GM20431 (cell line): ENCODE data around the gene PPP6C.
"Not testable (repeated sequence)": the region's sequence is repeated elsewhere in the genome, so short reads cannot be mapped to it uniquely, and the experiment has no call there.

ENCODE experiments used
- in situ Hi-C: fragments of 300-500 bp; cut with MseI, MboI; formaldehyde crosslinking; loops from one replicate; pipeline ENCODE4 v1.15.0; 2020; ENCODE audit warnings: low sequenced_read_pairs; ENCODE audit not compliant: unreplicated experiment

PPP6C gene

DNA sequence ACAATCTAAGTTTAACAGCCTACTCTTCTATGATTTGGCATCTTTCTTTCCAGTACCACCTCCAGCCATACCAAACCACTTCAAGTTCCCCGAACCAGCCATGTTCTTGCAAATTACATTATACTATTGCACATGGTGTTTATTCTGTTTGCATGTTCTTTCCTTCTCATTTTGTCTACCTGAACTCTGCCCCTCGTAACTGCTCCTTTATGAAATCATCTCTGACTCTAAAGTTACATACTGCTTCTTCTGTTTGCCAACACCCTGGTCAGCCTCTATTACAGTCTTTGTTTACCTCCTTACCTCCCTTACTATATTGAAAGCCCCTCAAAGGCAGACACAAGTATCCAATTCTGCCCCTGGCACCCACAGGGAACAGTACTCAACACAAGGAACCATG lies 6.0 kb downstream of the PPP6C start:
- in situ Hi-C loops = no loop called here

DNA sequence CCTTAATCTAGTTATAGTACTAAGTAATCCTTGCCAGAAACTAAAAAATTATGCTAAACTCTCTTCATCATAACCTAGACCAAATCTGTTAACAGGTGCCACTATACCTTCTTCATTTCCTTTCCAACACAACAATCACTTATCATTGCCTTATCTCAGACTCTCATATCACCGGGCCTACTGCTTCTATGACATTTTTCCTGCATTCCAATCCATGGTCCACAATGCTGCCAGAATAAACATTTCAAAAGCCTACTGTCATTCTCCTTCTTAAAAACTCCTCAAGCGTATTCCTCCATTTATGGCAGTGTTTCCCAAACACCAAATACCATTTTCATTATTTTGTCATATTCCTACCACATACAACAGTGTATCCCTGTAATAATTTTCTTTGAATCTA lies 6.5 kb downstream of the PPP6C start:
- in situ Hi-C loops = no loop called here

GRCh38 chr9:125181756-125182155 lies 7.8 kb downstream of the PPP6C start:
- in situ Hi-C loops = not testable (repeated sequence)

DNA sequence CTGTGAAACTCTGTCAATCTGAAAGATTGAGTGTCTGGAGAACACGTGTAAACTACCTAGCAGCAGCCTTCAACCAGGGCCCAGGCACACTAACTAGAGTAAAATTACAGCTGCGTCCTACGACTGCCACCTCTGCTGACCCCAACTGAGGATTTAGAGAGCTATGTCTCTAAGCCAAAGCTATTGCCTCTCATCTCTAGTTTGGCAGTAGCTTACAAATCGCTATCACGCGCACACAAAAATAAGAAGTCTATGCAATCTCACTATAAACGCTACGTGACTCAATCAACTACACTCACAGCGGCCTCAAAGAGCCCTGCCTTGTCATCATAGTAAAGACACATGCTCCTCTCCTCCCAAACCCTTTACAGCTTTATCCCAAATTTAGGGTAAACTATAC lies 8.7 kb downstream of the PPP6C start:
- in situ Hi-C loops = no loop called here

GRCh38 chr9:125179776-125180175 lies 9.8 kb downstream of the PPP6C start:
- in situ Hi-C loops = not testable (repeated sequence)

- in situ Hi-C loops = no loop called here
Measured at GRCh38 chr9:125177888-125178287, 11.7 kb downstream of the PPP6C start.

GRCh38 chr9:125176636-125177035 lies 13.0 kb downstream of the PPP6C start:
- in situ Hi-C loops = no loop called here

GRCh38 chr9:125172031-125172755 lies 17.4 kb downstream of the PPP6C start:
- in situ Hi-C loops = no loop called here

DNA sequence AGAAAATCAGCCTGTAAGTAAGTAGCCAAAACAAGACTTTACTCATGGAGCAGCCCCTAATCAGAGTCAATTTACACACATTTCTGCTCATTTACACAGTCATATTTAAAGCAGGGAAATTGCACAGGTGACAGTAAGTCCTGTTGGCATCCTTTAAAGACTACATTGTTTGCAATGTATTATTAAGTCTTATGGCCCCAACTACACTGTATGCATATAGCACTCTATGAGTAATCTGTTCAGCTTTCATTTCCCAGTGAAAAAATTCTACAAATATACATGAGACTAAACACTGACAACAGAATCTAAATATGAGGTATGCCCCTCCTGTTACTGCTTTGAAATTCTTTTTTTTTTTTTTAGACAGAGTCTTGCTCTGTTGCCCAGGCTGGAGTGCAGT lies 19.7 kb downstream of the PPP6C start:
- in situ Hi-C loops = no loop called here

DNA sequence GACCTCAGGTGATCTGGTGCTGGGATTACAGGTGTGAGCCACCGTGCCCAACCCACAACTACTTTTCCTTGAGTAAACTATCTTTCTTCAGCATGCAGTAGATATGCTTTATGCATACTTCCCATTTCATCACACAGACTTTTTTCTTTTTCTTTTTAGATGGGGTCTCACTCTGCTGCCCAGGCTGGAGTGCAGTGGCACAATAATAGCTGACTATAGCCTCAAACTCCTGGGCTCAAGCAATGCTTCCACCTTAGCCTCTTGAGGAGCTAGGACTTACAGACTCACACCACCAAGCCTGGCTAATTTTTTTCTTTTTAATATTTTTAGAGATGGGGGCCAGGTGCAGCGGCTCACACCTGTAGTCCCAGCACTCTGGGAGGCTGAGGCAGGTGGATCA lies 22.8 kb downstream of the PPP6C start:
- in situ Hi-C loops = no loop called here

- in situ Hi-C loops = not testable (repeated sequence)
Measured at GRCh38 chr9:125162891-125163290, 26.7 kb downstream of the PPP6C start.

DNA sequence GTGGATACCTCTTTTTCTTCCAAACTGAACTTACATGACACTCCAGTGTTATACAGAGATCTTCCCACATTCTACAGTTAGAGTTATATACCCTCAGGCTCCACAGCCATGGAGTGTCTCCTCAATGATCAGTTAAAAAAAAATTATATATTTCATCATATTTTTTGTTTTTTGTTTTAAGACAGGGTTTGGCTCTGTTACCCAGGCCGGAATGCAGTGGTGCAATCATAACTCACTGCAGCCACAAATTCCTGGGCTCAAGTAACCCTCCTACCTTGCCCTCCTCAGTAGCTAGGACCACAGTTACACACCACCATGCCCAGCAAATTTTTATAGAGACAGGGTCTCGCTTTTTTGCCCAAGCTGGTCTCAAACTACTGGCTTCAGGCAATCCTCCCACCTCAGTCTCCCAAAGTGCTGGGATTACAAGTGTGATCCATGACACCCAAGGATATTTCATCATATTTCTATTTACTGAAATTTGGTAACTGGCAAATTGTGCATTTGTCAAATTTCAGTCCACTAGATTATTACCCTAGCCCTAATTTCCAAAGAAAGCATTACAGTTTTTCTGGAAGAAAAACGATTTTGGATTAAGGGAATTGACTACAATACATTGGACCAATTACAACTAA lies 28.2 kb downstream of the PPP6C start:
- in situ Hi-C loops = no loop called here

DNA sequence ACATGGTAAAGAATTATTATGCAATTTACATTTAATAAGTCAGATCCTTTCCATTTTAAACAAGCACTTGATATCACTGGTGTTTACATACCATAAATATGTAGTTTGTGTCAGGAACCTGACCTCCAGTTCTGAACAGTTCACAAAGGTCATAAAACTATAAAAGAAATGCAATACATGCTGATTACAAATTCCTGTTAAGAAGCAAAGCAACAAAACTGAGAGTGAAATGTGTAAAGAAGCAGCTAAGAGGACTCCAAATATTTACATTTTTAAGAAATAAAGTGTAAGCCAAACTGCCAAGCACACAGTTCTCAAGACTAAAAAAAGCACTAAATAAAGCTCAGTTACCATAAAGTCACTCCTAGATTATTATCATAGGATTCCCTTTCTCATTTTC lies 28.9 kb downstream of the PPP6C start:
- in situ Hi-C loops = no loop called here

DNA sequence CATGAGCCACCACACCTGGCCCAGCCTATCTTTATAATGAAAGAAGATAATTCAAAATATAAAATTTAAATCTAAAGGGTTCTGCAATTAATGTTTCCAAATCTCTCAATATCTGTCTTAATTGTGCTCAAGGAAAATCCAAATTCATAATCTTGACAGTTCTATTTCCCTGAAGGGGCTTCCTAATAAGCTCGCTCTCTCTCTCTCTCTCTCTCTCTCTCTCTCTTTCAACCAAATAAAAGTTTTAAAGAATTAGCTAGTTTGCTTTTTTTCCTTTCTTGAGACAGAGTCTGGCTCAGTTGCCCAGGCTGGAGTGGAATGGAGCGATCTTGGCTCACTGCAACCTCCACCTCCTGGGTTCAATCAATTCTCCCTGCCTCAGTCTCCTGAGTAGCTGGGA lies 33.1 kb downstream of the PPP6C start:
- in situ Hi-C loops = no loop called here

- in situ Hi-C loops = no loop called here
Measured at GRCh38 chr9:125153712-125154367, 35.8 kb downstream of the PPP6C start.

- in situ Hi-C loops = no loop called here
Measured at GRCh38 chr9:125151730-125152129, 37.9 kb downstream of the PPP6C start.

- in situ Hi-C loops = no loop called here
Measured at GRCh38 chr9:125150349-125151245, 39.0 kb downstream of the PPP6C start.

- in situ Hi-C loops = no loop called here
Measured at GRCh38 chr9:125147401-125147951, 42.1 kb downstream of the PPP6C start.

DNA sequence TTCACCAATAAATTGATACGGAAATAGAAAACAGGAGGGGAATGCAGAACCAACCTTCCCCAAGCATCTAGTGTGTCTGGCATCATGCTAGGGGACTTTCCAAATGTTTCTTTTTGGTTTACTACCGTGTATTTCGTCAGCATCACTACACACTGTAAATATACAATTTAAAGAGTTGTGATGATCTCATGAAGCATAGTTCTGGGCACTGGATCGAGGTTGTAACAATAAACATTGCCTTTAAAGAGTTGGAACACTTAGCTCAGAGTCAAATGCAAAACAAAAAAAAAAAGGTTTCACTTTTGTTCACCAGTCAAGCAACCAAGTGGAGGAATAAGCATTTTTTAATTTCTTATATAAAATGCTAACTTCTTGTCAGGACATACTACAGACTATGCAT lies 43.4 kb downstream of the PPP6C start:
- in situ Hi-C loops = no loop called here

- in situ Hi-C loops = no loop called here
Measured at GRCh38 chr9:125145425-125145824, 44.2 kb downstream of the PPP6C start.
